Gastrocnemius medialis (tissue), 4 donors: ENCODE measurements around the gene ARRDC3.

Experiments
- CTCF ChIP-seq, 5 experiments: fragments of 450-650 bp in 3 of 5; fragments of 200-600 bp in 2 of 5; sonication (generic) in 2 of 5; IDR thresholded peaks in 4 of 5; conservative IDR thresholded peaks in 1 of 5; 1 replicate in 4 of 5; 2 replicates in 1 of 5; pipeline ENCODE4 v1.5.1; 2016 to 2019; ENCODE audit warnings: antibody characterized with exemption in 5 of 5, mild to moderate bottlenecking in 3 of 5, moderate library complexity in 3 of 5
- POLR2A ChIP-seq, 2 donors: fragments of 450-650 bp; IDR thresholded peaks; one replicate each; pipeline ENCODE4 v1.6.1; 2017; ENCODE audit warnings: antibody characterized with exemption in 2 of 2, mild to moderate bottlenecking in 2 of 2, moderate library complexity in 2 of 2

GRCh38 chr5:91418158-91418557 lies 35.0 kb upstream of the ARRDC3 start:
- TF ChIP-seq CTCF (IDR thresholded peaks at IDR 0.05 in 4 of 5, conservative IDR thresholded peaks at IDR 0.05 in 1 of 5) (no peak), POLR2A (IDR thresholded peaks at IDR 0.05) (no peak)
